Peyer's patch (tissue), 4 donors: ENCODE data around the gene SDF2. TPM values are rescaled to one million over a fixed set of nuclear protein-coding genes. Genes with fewer than 3 reads are reported as not detected.
A peak's percentile ranks its signal among the peaks of the same experiment; 100 is the strongest.

Experiments
- DNase-seq, 3 donors: peaks; one replicate each; pipeline ENCODE4 v3.0.0-alpha.2; 2017 to 2019
- H3K27ac ChIP-seq, 4 donors: fragments of 200-600 bp; sonication (generic); one replicate each; pipeline ENCODE4 v1.5.1; 2016 to 2019
- H3K27me3 ChIP-seq, 2 donors: fragments of 200-600 bp; sonication (generic); one replicate each; pipeline ENCODE4 v1.5.1; 2019
- H3K36me3 ChIP-seq, 3 donors: fragments of 200-600 bp; sonication (generic); one replicate each; pipeline ENCODE4 v1.5.1; 2016 to 2019
- H3K4me1 ChIP-seq, 4 donors: fragments of 200-600 bp; sonication (generic); one replicate each; pipeline ENCODE4 v1.5.1; 2016 to 2019
- H3K4me3 ChIP-seq, 4 donors: fragments of 200-600 bp; sonication (generic); 1 replicate in 3 of 4; 2 replicates in 1 of 4; pipeline ENCODE4 v1.5.1; 2016 to 2019; ENCODE audit warnings: mild to moderate bottlenecking in 1 of 4
- H3K9me3 ChIP-seq, 4 donors: fragments of 200-600 bp; sonication (generic); one replicate each; pipeline ENCODE4 v1.5.1; 2016 to 2019; ENCODE audit warnings: mild to moderate bottlenecking in 1 of 4
- POLR2A ChIP-seq, 2 donors: fragments of 450-650 bp; IDR thresholded peaks; one replicate each; pipeline ENCODE4 v1.5.1; 2017; ENCODE audit warnings: antibody characterized with exemption in 2 of 2, mild to moderate bottlenecking in 2 of 2, moderate library complexity in 2 of 2
- total RNA-seq, 4 donors: library from RNA; depleted of rRNA; stranded (reverse); fragments of >200 nt; gene quantifications; one replicate each; pipeline ENCODE4 v1.1.0, GENCODE V29; 2016
- TF ChIP-seq, protein P1 (sequence below), 6 experiments: fragments of 450-650 bp in 4 of 6; fragments of 200-600 bp in 2 of 6; sonication (generic) in 1 of 6; IDR thresholded peaks; one replicate each; pipeline ENCODE4 v1.5.1; 2017 to 2019; ENCODE audit warnings: antibody characterized with exemption in 6 of 6, mild to moderate bottlenecking in 3 of 6, moderate library complexity in 1 of 6

SDF2 gene, protein sequence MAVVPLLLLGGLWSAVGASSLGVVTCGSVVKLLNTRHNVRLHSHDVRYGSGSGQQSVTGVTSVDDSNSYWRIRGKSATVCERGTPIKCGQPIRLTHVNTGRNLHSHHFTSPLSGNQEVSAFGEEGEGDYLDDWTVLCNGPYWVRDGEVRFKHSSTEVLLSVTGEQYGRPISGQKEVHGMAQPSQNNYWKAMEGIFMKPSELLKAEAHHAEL
- 10 to 100 TPM; 39.6 to 60.5 (median 55.9) TPM for total RNA-seq

DNA sequence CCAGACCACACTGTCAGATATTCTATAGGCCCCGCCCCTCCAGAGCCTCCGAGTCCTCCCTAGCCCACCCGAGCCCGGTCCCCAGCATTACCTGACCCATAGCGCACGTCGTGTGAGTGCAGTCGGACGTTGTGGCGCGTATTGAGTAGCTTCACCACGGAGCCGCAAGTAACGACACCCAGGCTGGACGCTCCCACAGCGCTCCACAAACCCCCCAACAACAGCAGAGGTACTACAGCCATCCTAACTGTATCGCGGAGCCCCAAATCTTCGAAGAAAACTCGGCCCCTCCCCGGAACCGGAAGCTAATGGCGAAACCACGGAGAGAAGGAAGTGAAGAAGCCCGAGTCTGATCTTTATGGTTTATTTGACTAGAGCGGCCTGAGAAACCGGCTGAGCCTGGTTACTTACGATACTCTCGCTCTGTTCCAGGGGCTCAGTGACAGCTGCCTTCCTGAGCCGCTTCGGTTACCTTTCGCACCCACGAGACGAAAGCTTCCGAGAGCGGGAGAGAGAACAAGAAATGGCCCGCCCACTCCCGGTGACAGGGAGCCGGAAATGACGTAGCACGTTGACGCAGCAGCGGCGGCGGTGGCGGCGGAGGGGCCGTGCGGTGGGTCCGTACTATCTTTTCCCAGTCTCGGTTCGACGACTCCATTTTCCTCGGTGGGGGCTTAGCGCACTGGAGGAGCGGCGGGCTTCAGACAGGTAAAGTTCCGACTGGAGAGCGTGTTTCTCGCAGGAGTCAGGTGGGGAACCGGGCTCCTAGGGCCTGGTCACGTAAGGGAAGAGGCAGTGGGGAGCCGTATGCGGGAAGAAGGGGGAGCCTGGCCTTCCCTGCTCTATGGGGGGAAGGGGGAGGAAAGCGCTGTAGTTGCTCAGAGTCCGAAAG lies at the start of gene SDF2, which contains the start of gene SUPT6H:
Gene SDF2, minus strand, starts transcription at position 272 of the 892 bp plus-strand sequence. Its CDS starts 30 bp downstream, at position 242.
Gene SUPT6H, plus strand, starts transcription at position 571 of the 892 bp plus-strand sequence. CDS start 11,197 bp downstream, outside the sequence.
- H3K4me1 ChIP-seq: peaks cover 0 to 33% (median 5%) of the 10 kb centered on the region in 4 donors
- peak within 1 kb of the TSS; percentile 58 to 88 (median 80) for H3K4me3 ChIP-seq
- TF ChIP-seq, protein P1, sequence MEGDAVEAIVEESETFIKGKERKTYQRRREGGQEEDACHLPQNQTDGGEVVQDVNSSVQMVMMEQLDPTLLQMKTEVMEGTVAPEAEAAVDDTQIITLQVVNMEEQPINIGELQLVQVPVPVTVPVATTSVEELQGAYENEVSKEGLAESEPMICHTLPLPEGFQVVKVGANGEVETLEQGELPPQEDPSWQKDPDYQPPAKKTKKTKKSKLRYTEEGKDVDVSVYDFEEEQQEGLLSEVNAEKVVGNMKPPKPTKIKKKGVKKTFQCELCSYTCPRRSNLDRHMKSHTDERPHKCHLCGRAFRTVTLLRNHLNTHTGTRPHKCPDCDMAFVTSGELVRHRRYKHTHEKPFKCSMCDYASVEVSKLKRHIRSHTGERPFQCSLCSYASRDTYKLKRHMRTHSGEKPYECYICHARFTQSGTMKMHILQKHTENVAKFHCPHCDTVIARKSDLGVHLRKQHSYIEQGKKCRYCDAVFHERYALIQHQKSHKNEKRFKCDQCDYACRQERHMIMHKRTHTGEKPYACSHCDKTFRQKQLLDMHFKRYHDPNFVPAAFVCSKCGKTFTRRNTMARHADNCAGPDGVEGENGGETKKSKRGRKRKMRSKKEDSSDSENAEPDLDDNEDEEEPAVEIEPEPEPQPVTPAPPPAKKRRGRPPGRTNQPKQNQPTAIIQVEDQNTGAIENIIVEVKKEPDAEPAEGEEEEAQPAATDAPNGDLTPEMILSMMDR (IDR thresholded peaks at IDR 0.05): no peak
- TF ChIP-seq POLR2A (IDR thresholded peaks at IDR 0.05): peak; percentile 73 to 77

DNA sequence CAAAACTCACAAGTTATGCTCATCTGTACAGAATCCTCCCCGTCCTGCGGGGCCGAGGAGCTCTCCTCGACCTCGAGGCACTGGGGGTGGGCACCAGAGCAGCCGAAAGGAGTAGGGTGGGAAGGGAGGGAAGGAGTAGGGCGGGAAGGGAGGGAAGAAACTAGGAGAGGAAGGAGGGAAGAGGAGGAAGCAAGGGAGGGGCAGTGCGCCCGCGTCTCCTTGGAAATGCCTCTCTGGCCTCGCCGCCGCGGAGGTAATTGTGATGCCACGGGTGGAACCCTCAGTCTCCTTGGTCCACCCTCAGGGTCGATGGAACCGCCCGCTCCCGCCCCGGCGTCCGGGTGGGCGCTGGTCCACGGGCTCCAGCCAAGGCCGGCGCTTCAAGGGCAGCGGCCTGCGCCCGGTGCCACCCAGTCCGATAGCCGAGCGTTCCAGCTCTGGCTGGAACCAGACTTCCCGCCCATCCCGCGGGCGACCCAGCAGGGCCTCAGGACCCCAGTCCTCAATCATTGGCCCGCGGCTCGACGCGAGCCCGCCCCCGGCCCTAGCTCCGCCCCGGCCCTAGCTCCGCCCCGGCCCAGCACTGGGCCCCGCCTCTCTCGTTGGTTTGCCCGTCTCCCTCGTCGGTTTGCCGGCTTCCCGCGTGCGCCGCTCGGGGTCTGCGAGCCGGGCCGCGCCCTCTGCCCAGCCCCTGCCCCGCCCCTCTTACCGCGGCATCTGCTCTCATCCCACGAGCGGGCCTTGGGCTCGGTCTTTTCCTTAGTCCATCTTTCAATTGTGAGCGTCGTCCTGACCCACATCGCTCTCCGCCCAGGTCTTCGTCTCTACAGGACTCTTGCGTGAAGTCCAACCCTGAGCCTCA lies 49.4 kb upstream of the SDF2 start:
- TF ChIP-seq POLR2A (IDR thresholded peaks at IDR 0.05): peak; percentile 69 to 79
- TF ChIP-seq, protein P1 (IDR thresholded peaks at IDR 0.05): no peak
- H3K27ac ChIP-seq: peak overlapping the region; percentile 78 to 96 (median 88)
- peaks cover 0 to 13% (median 0%) of the 10 kb centered on the region in 3 donors for H3K36me3 ChIP-seq
- H3K9me3 ChIP-seq: no peaks in the 10 kb centered on the region
- H3K4me1 ChIP-seq: peaks cover 0 to 34% (median 0%) of the 10 kb centered on the region in 4 donors
- H3K27me3 ChIP-seq: no peaks in the 10 kb centered on the region
- peak overlapping the region; percentile 65 to 71 (median 66) for H3K4me3 ChIP-seq
- peak; percentile 87 to 95 (median 95) for DNase-seq

More for the DNA sequence above, at the start of gene SDF2, which contains the start of gene SUPT6H:
- peak within 1 kb of the TSS; percentile 90 to 98 (median 94) for H3K27ac ChIP-seq
- H3K9me3 ChIP-seq: no peaks in the 10 kb centered on the region
- DNase-seq: peak; percentile 92 to 96 (median 95)
- peaks cover 0 to 44% (median 0%) of the 10 kb centered on the region in 3 donors for H3K36me3 ChIP-seq
- H3K27me3 ChIP-seq: no peaks in the 10 kb centered on the region

DNA sequence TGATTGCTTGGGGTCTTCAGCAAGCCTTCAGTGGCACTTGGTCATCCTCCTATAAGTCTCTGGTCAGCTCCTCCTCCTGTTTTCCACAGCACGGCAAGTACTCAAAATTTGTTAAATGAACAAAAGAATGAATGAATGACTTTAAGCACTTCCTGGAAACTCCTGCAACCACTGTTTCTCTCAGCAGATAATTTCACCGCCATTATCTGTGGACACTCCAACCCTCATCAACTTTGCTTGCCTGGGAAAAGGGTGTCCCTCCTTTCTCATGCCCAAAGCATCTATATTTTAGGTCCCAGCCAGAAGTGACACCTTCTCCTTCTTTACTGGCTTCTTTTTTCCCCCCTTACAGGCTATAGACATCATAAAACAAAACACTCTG lies 45.6 kb upstream of the SDF2 start:
- Histone ChIP-seq H3K27ac (no peak overlapping the region), H3K36me3 (peaks cover 0 to 13% (median 0%) of the 10 kb centered on the region in 3 donors), H3K9me3 (no peaks in the 10 kb centered on the region), H3K27me3 (no peaks in the 10 kb centered on the region), H3K4me1 (peaks cover 0 to 31% (median 0%) of the 10 kb centered on the region in 4 donors), H3K4me3 (no peak overlapping the region)
- TF ChIP-seq POLR2A (IDR thresholded peaks at IDR 0.05): no peak
- TF ChIP-seq, protein P1 (IDR thresholded peaks at IDR 0.05): no peak
- no peak for DNase-seq

DNA sequence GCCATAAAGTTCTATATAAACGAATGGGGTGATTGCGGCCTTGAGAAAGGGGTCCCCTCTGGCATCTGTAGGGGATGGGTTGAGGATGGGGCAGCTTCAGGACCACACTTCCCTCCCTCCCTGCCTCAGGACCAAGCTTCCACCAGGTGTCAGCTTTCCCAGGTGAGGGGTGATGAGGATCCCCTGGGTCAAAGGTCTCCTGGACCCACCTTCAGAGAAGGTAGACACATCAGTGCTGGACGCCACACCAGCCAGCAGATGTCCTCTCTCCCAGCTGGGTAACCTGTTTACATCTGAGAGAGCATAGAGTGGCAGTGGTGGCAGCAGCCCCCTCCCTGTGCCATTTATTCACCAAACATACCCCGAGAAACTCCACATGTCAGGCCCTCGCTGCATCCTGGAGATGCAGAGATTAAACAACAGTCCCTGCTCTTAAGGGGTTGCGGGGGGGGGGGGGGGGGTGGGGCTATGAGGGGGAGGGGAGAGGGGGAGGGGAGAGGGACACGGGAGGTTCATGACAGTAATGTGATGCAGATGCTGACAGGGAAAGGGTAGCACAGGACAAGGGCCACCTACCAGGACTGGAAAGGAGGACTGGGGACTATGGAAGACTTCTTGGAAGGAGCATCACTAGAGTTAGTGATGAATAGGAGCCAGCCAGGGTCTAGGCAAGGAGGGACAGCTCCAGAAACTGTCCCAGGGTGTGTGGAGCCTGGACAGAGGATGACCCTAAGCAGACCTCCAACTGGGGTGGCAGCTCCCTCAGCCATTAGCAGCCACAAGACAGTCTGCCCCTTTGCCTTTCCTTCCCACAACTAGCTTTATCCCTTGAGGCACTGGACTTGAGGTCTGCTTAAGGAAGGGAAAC lies 45.0 kb upstream of the SDF2 start:
- Histone ChIP-seq H3K36me3 (peaks cover 0 to 19% (median 0%) of the 10 kb centered on the region in 3 donors), H3K27ac (no peak overlapping the region)
- DNase-seq: no peak

More for the DNA sequence above, 45.0 kb upstream of the SDF2 start:
- H3K27me3 ChIP-seq: no peaks in the 10 kb centered on the region
- TF ChIP-seq, protein P1 (IDR thresholded peaks at IDR 0.05): no peak
- TF ChIP-seq POLR2A (IDR thresholded peaks at IDR 0.05): no peak
- H3K4me1 ChIP-seq: peaks cover 0 to 25% (median 0%) of the 10 kb centered on the region in 4 donors
- H3K9me3 ChIP-seq: no peaks in the 10 kb centered on the region
- H3K4me3 ChIP-seq: no peak overlapping the region
